Neural crest cell (in vitro differentiated cells): ENCODE data around the gene PKD2L1. TPM values are rescaled to one million over a fixed set of nuclear protein-coding genes. Genes with fewer than 3 reads are reported as not detected.
A peak's percentile ranks its signal among the peaks of the same experiment; 100 is the strongest.

Experiments used
- DNase-seq: peaks from one replicate; pipeline ENCODE4 v3.0.0; 2021; ENCODE audit warnings: low read depth, mixed read lengths, low spot score
- H3K27ac Mint-ChIP-seq: one replicate; pipeline ENCODE4 v1.8.0; 2021; ENCODE audit warnings: mild to moderate bottlenecking, mixed read lengths; ENCODE audit not compliant: unreplicated experiment
- H3K27me3 Mint-ChIP-seq: 2 replicates; pipeline ENCODE4 v1.8.0; 2021; ENCODE audit warnings: low read depth, mild to moderate bottlenecking, mixed read lengths
- H3K36me3 Mint-ChIP-seq: 2 replicates; pipeline ENCODE4 v1.8.0; 2021; ENCODE audit warnings: low read depth, mild to moderate bottlenecking, mixed read lengths
- H3K4me1 Mint-ChIP-seq: 2 replicates; pipeline ENCODE4 v1.8.0; 2021; ENCODE audit warnings: mixed read lengths
- H3K4me3 Mint-ChIP-seq: one replicate; pipeline ENCODE4 v1.8.0; 2021; ENCODE audit warnings: mild to moderate bottlenecking, mixed read lengths
- H3K9me3 Mint-ChIP-seq: 2 replicates; pipeline ENCODE4 v1.8.0; 2021; ENCODE audit warnings: mixed read lengths
- total RNA-seq: library from RNA; stranded (reverse); gene quantifications from 2 replicates; pipeline ENCODE4 v1.2.1, GENCODE V29; 2021
- TF ChIP-seq, protein P1 (sequence below): fragments of 200-600 bp; sonication (generic); conservative IDR thresholded peaks from 2 replicates; pipeline ENCODE4 v1.5.0; 2021; ENCODE audit warnings: antibody characterized with exemption, mild to moderate bottlenecking

The PKD2L1 gene
- total RNA-seq, 1 donor from 2014 or later, result not detected

- H3K4me1 Mint-ChIP-seq, result peaks cover 89% of the 10 kb centered on the region
- TF ChIP-seq, protein P1, sequence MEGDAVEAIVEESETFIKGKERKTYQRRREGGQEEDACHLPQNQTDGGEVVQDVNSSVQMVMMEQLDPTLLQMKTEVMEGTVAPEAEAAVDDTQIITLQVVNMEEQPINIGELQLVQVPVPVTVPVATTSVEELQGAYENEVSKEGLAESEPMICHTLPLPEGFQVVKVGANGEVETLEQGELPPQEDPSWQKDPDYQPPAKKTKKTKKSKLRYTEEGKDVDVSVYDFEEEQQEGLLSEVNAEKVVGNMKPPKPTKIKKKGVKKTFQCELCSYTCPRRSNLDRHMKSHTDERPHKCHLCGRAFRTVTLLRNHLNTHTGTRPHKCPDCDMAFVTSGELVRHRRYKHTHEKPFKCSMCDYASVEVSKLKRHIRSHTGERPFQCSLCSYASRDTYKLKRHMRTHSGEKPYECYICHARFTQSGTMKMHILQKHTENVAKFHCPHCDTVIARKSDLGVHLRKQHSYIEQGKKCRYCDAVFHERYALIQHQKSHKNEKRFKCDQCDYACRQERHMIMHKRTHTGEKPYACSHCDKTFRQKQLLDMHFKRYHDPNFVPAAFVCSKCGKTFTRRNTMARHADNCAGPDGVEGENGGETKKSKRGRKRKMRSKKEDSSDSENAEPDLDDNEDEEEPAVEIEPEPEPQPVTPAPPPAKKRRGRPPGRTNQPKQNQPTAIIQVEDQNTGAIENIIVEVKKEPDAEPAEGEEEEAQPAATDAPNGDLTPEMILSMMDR, result no peak
- H3K27ac Mint-ChIP-seq, result peak overlapping the region; percentile 4
- no peak for DNase-seq
- no peaks in the 10 kb centered on the region for H3K27me3 Mint-ChIP-seq
- peaks cover 74% of the 10 kb centered on the region for H3K36me3 Mint-ChIP-seq
- H3K9me3 Mint-ChIP-seq, result no peaks in the 10 kb centered on the region
- H3K4me3 Mint-ChIP-seq, result peak overlapping the region; percentile 76
Measured at GRCh38 chr10:100357059-100357858, 27.2 kb upstream of the PKD2L1 start.

- TF ChIP-seq, protein P1, result no peak
- H3K36me3 Mint-ChIP-seq, result peaks cover 71% of the 10 kb centered on the region
- peaks cover 89% of the 10 kb centered on the region for H3K4me1 Mint-ChIP-seq
- DNase-seq, result no peak
- H3K4me3 Mint-ChIP-seq, result peak overlapping the region; percentile 13
- H3K9me3 Mint-ChIP-seq, result no peaks in the 10 kb centered on the region
- no peak overlapping the region for H3K27ac Mint-ChIP-seq
- H3K27me3 Mint-ChIP-seq, result no peaks in the 10 kb centered on the region
Measured at GRCh38 chr10:100356067-100357017, 26.3 kb upstream of the PKD2L1 start.

DNA sequence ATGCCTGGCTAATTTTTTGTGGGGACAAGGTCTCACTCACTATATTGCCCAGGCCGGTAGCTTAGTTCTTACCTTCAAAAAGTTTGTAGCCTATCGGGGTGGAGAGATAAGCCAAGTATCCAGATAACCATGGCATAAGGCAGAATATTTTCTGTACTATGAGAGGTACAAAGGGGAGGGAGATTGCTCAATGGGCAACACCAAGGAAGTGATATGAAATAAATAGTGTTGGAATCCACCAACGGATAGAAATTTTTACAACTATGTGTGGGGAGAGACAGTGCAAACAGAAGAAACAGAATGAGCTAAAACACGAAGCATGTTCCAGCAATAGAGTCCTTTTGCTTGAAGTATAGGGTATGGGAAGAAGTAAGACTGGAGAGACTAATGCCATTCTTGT, 25.1 kb upstream of the PKD2L1 start:
- H3K4me3 Mint-ChIP-seq, result peak overlapping the region; percentile 33
- no peak overlapping the region for H3K27ac Mint-ChIP-seq
- H3K9me3 Mint-ChIP-seq, result no peaks in the 10 kb centered on the region
- TF ChIP-seq, protein P1, result no peak
- no peak for DNase-seq
- peaks cover 89% of the 10 kb centered on the region for H3K4me1 Mint-ChIP-seq
- peaks cover 73% of the 10 kb centered on the region for H3K36me3 Mint-ChIP-seq
- H3K27me3 Mint-ChIP-seq, result no peaks in the 10 kb centered on the region

DNA sequence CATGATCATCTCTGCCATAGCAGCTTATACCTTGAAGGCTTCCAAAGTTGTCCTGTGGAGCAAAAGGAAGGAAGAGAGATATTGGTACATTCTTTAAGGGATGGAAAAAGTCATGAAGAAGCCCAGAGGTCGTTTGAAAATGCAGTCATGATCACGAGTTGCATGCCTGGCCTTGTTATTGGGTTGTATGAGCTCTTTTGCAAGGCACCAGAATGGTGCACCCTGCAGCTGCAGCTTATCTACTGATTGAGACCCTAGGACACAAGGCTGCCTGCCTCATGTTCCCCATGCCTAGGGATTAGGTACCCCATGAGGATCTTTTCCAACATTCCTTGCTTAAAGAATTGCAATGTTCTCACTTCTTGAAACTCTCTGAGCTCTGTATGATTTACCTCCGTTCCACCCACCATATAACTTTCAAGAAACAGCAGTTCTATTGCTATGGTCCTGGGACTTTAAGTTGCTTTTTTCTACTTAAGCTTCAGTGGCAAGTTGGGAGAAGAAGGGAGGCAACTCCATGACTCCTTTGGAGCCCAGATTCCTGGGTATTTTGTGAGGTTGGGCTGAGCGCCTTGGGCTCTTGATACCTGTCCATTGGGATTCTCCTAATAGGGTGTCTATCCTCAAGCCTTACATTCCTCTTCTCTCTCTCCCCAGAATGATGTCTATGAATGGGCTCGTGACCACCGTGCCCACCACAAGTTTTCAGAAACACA, 23.9 kb upstream of the PKD2L1 start:
- Mint-ChIP-seq H3K4me1 (peaks cover 89% of the 10 kb centered on the region), H3K27ac (no peak overlapping the region), H3K4me3 (peak overlapping the region; percentile 33), H3K27me3 (no peaks in the 10 kb centered on the region), H3K36me3 (peaks cover 73% of the 10 kb centered on the region), H3K9me3 (no peaks in the 10 kb centered on the region)
- DNase-seq, result no peak
- TF ChIP-seq, protein P1, result no peak

DNA sequence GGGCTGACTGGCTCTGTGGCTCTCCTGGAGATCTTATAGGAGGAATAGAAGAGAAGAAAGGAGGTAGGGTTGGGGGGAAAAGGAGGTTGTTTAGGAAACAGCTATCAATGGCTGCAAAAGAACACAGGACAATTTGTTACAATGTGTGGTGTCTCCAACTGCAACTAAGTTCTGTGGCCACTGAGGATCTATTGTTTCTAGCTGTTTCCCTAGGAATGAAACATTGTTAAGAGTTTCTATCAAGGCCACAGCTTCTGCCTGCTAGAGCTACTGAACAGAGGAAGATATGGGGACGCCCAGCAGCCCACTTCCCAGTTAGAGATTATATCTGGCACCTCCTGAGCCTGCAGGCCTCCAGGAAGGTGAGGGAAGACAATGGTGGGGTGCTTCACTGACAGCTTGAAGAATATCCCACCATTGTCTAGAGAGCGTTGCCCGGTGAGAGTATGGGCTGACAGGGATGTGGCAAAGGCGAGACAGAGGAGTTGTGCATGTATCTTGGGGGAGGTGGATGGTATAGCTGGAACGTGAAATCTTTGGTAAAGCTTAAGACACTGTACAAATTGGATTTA, 21.0 kb upstream of the PKD2L1 start:
- TF ChIP-seq, protein P1, result no peak
- peaks cover 79% of the 10 kb centered on the region for H3K4me1 Mint-ChIP-seq
- no peak for DNase-seq
- H3K9me3 Mint-ChIP-seq, result no peaks in the 10 kb centered on the region
- H3K27ac Mint-ChIP-seq, result peak overlapping the region; percentile 3
- peak overlapping the region; percentile 100 for H3K4me3 Mint-ChIP-seq
- no peaks in the 10 kb centered on the region for H3K27me3 Mint-ChIP-seq
- H3K36me3 Mint-ChIP-seq, result peaks cover 67% of the 10 kb centered on the region
